IPS-15b (cell line): ENCODE data around the gene PKP4.
A peak's percentile ranks its signal among the peaks of the same experiment; 100 is the strongest.
"Not testable (repeated sequence)": the region's sequence is repeated elsewhere in the genome, so short reads cannot be mapped to it uniquely, and the experiment has no call there.

Experiments used
- H3K27me3 ChIP-seq: one replicate; pipeline ENCODE4 v1.6.1; 2013; ENCODE audit warnings: low read length; ENCODE audit not compliant: control insufficient read depth, insufficient read depth
- H3K36me3 ChIP-seq: one replicate; pipeline ENCODE4 v1.6.1; 2013; ENCODE audit warnings: low read length; ENCODE audit not compliant: control insufficient read depth, insufficient read depth
- H3K4me1 ChIP-seq: one replicate; pipeline ENCODE4 v1.6.1; 2013; ENCODE audit warnings: mild to moderate bottlenecking, low read length; ENCODE audit not compliant: control insufficient read depth, insufficient read depth
- H3K4me3 ChIP-seq: one replicate; pipeline ENCODE4 v1.5.1; 2013; ENCODE audit warnings: low read depth, low read length
- H3K9ac ChIP-seq: one replicate; pipeline ENCODE4 v1.6.1; 2013; ENCODE audit warnings: low read depth, mild to moderate bottlenecking, low read length
- H3K9me3 ChIP-seq: one replicate; pipeline ENCODE4 v1.6.1; 2013; ENCODE audit warnings: mild to moderate bottlenecking, low read length; ENCODE audit not compliant: control insufficient read depth, insufficient read depth

Gene PKP4

GRCh38 chr2:158457092-158457825 is 507 bp downstream of the PKP4 start:
- H3K4me3 ChIP-seq: peak overlapping the region; percentile 95
- peaks cover 12% of the 10 kb centered on the region for H3K4me1 ChIP-seq
- H3K9ac ChIP-seq: peak overlapping the region; percentile 75
- H3K36me3 ChIP-seq: no peaks in the 10 kb centered on the region
- H3K9me3 ChIP-seq: no peaks in the 10 kb centered on the region
- H3K27me3 ChIP-seq: no peaks in the 10 kb centered on the region

GRCh38 chr2:158457826-158458616 is 1.3 kb downstream of the PKP4 start:
- H3K9ac ChIP-seq: peak overlapping the region; percentile 75
- H3K4me1 ChIP-seq: peaks cover 15% of the 10 kb centered on the region
- H3K9me3 ChIP-seq: no peaks in the 10 kb centered on the region
- peak overlapping the region; percentile 95 for H3K4me3 ChIP-seq
- no peaks in the 10 kb centered on the region for H3K36me3 ChIP-seq
- H3K27me3 ChIP-seq: no peaks in the 10 kb centered on the region

GRCh38 chr2:158458617-158458920 is 1.8 kb downstream of the PKP4 start:
- Histone ChIP-seq H3K4me3 (peak overlapping the region; percentile 95), H3K9ac (peak overlapping the region; percentile 71), H3K27me3 (no peaks in the 10 kb centered on the region), H3K36me3 (no peaks in the 10 kb centered on the region), H3K4me1 (peaks cover 15% of the 10 kb centered on the region), H3K9me3 (no peaks in the 10 kb centered on the region)

GRCh38 chr2:158459161-158460003 is 2.6 kb downstream of the PKP4 start:
- Histone ChIP-seq H3K36me3 (no peaks in the 10 kb centered on the region), H3K4me3 (peak overlapping the region; percentile 95), H3K9ac (no peak overlapping the region), H3K27me3 (no peaks in the 10 kb centered on the region), H3K9me3 (no peaks in the 10 kb centered on the region), H3K4me1 (peaks cover 15% of the 10 kb centered on the region)

GRCh38 chr2:158460632-158461297 is 4.0 kb downstream of the PKP4 start:
- H3K9ac ChIP-seq: no peak overlapping the region
- peaks cover 18% of the 10 kb centered on the region for H3K4me1 ChIP-seq
- no peaks in the 10 kb centered on the region for H3K27me3 ChIP-seq
- no peaks in the 10 kb centered on the region for H3K9me3 ChIP-seq
- H3K4me3 ChIP-seq: no peak overlapping the region
- H3K36me3 ChIP-seq: no peaks in the 10 kb centered on the region

GRCh38 chr2:158463496-158464095 is 6.8 kb downstream of the PKP4 start:
- Histone ChIP-seq H3K4me3 (no peak overlapping the region), H3K36me3 (no peaks in the 10 kb centered on the region), H3K9me3 (no peaks in the 10 kb centered on the region), H3K4me1 (peaks cover 18% of the 10 kb centered on the region), H3K27me3 (no peaks in the 10 kb centered on the region), H3K9ac (no peak overlapping the region)

- Histone ChIP-seq H3K9ac (no peak overlapping the region), H3K27me3 (no peaks in the 10 kb centered on the region), H3K4me3 (no peak overlapping the region), H3K9me3 (no peaks in the 10 kb centered on the region), H3K36me3 (no peaks in the 10 kb centered on the region), H3K4me1 (peaks cover 14% of the 10 kb centered on the region)
Observed at GRCh38 chr2:158464426-158465281, 7.9 kb downstream of the PKP4 start.

- Histone ChIP-seq H3K9ac (no peak overlapping the region), H3K9me3 (no peaks in the 10 kb centered on the region), H3K36me3 (no peaks in the 10 kb centered on the region), H3K4me3 (no peak overlapping the region), H3K27me3 (no peaks in the 10 kb centered on the region), H3K4me1 (peaks cover 19% of the 10 kb centered on the region)
Observed at GRCh38 chr2:158467248-158467647, 10.5 kb downstream of the PKP4 start.

- H3K9ac ChIP-seq, H3K4me3 ChIP-seq, H3K36me3 ChIP-seq, H3K27me3 ChIP-seq, H3K9me3 ChIP-seq: not testable (repeated sequence)
- H3K4me1 ChIP-seq: peaks cover 27% of the 10 kb centered on the region
Observed at GRCh38 chr2:158472829-158473228, 16.1 kb downstream of the PKP4 start.

- H3K27me3 ChIP-seq, H3K9ac ChIP-seq, H3K36me3 ChIP-seq, H3K4me3 ChIP-seq, H3K9me3 ChIP-seq: not testable (repeated sequence)
- peaks cover 27% of the 10 kb centered on the region for H3K4me1 ChIP-seq
Observed at GRCh38 chr2:158473300-158473699, 16.5 kb downstream of the PKP4 start.
